HCT116 (cell line): ENCODE measurements around the gene ALPL.

Experiments used
- CEBPB ChIP-seq: IDR thresholded peaks from 2 replicates; pipeline ENCODE4 v1.6.1; 2012; ENCODE audit warnings: low read depth
- CTCF ChIP-seq, 3 experiments: fragments of 200-600 bp in 1 of 3; sonication (generic) in 1 of 3; IDR thresholded peaks in 2 of 3; conservative IDR thresholded peaks in 1 of 3; 2 replicates each; pipeline ENCODE4 v1.5.1; 2012 to 2017; ENCODE audit warnings: low read depth in 2 of 3, low read length in 2 of 3, antibody characterized with exemption in 1 of 3, borderline replicate concordance in 1 of 3, control low read depth in 1 of 3, mild to moderate bottlenecking in 1 of 3, mixed read lengths in 1 of 3, mixed run types in 1 of 3, moderate library complexity in 1 of 3; ENCODE audit not compliant: insufficient read depth in 1 of 3
- EGR1 ChIP-seq: IDR thresholded peaks from 2 replicates; pipeline ENCODE4 v1.6.1; 2012; ENCODE audit warnings: low read depth
- EZH2phosphoT487 ChIP-seq: fragments of 200-600 bp; IDR thresholded peaks from 2 replicates; pipeline ENCODE4 v1.6.1; 2018; ENCODE audit warnings: antibody characterized with exemption, borderline replicate concordance
- MAX ChIP-seq: IDR thresholded peaks from 2 replicates; pipeline ENCODE4 v1.6.1; 2012
- POLR2A ChIP-seq: IDR thresholded peaks from 2 replicates; pipeline ENCODE4 v1.7.0; 2011; ENCODE audit warnings: borderline replicate concordance; ENCODE audit not compliant: insufficient read depth, insufficient read length; ENCODE audit errors: extremely low read depth
- RAD21 ChIP-seq: IDR thresholded peaks from 2 replicates; pipeline ENCODE4 v1.6.1; 2012; ENCODE audit warnings: low read depth, mild to moderate bottlenecking
- REST ChIP-seq: IDR thresholded peaks from 2 replicates; pipeline ENCODE4 v1.6.1; 2012; ENCODE audit warnings: low read depth
- SIN3A ChIP-seq: IDR thresholded peaks from 2 replicates; pipeline ENCODE4 v1.6.1; 2012; ENCODE audit warnings: low read depth
- ZFX ChIP-seq: fragments of 450-650 bp; IDR thresholded peaks from 2 replicates; pipeline ENCODE4 v1.6.1; 2017
- ZNF274 ChIP-seq: fragments of 200-500 bp; sonication (Bioruptor generic); IDR thresholded peaks from 2 replicates; pipeline ENCODE4 v1.6.1; 2014; ENCODE audit warnings: mild to moderate bottlenecking, low read depth, low read length, inconsistent platforms

GRCh38 chr1:21506804-21507203 is 2.4 kb upstream of the ALPL start:
- TF ChIP-seq MAX, result no peak
- no peak for TF ChIP-seq CTCF (IDR thresholded peaks at IDR 0.05 in 2 of 3, conservative IDR thresholded peaks at IDR 0.05 in 1 of 3; ENCODE audit: borderline replicate concordance in 1 of 3, insufficient read depth in 1 of 3, low read depth in 2 of 3, low read length in 2 of 3)
- TF ChIP-seq SIN3A, result no peak
- TF ChIP-seq CEBPB, result no peak
- no peak for TF ChIP-seq POLR2A
- no peak for TF ChIP-seq RAD21
- no peak for TF ChIP-seq REST
- no peak for TF ChIP-seq EZH2phosphoT487
- no peak for TF ChIP-seq EGR1
- TF ChIP-seq ZNF274, result no peak
- no peak for TF ChIP-seq ZFX
